Erythroblast (primary cell): ENCODE measurements around the gene SDHB.

ENCODE experiments used
- GATA1 ChIP-seq: IDR thresholded peaks from 2 replicates; pipeline ENCODE4 v1.6.1; 2011; ENCODE audit warnings: low read depth, mild to moderate bottlenecking, control low read depth, low read length, moderate library complexity
- POLR2A ChIP-seq: IDR thresholded peaks from 2 replicates; pipeline ENCODE4 v1.6.1; 2011; ENCODE audit warnings: mild to moderate bottlenecking, low read length

GRCh38 chr1:17099616-17100340 lies 45.9 kb upstream of the SDHB start:
- TF ChIP-seq POLR2A: no peak
- no peak for TF ChIP-seq GATA1
